HFFc6 (cell line): Measurements from ENCODE around the gene AACS. TPM values are rescaled to one million over a fixed set of nuclear protein-coding genes. Genes with fewer than 3 reads are reported as not detected.
A peak's percentile ranks its signal among the peaks of the same experiment; 100 is the strongest.

Experiments used
- DNase-seq: peaks from one replicate; pipeline ENCODE4 v3.0.0-alpha.2; 2018
- H3K27ac Mint-ChIP-seq: 2 replicates; pipeline ENCODE4 v1.8.0; 2020; ENCODE audit warnings: mild to moderate bottlenecking, mixed read lengths
- H3K27me3 Mint-ChIP-seq: 2 replicates; pipeline ENCODE4 v1.8.0; 2021; ENCODE audit warnings: mild to moderate bottlenecking, moderate library complexity, mixed read lengths; ENCODE audit not compliant: insufficient read depth
- H3K36me3 Mint-ChIP-seq: 2 replicates; pipeline ENCODE4 v1.8.0; 2021; ENCODE audit warnings: low read depth, mixed read lengths
- H3K4me1 Mint-ChIP-seq: 2 replicates; pipeline ENCODE4 v1.8.0; 2020; ENCODE audit warnings: low read depth, mixed read lengths
- H3K4me3 Mint-ChIP-seq: 2 replicates; pipeline ENCODE4 v1.8.0; 2020; ENCODE audit warnings: mild to moderate bottlenecking, moderate library complexity, mixed read lengths
- H3K9me3 Mint-ChIP-seq: 2 replicates; pipeline ENCODE4 v1.8.0; 2020; ENCODE audit warnings: mild to moderate bottlenecking, mixed read lengths
- CTCF ChIP-seq: fragments of 200-600 bp; sonication (generic); IDR thresholded peaks from 2 replicates; pipeline ENCODE4 v1.5.0; 2021; ENCODE audit warnings: antibody characterized with exemption, mild to moderate bottlenecking
- total RNA-seq, 6 experiments: library from RNA; stranded (reverse); fragmentation: NEBNext Ultra II Directional; extraction: Animal tissue kit (Norgen Biotek cat#: 25700); gene quantifications; 2 replicates in 1 of 6; 3 replicates in 5 of 6; pipeline ENCODE4 v1.2.3, GENCODE V29; 2021

AACS gene
- total RNA-seq, 6 experiments from 2014 or later = 21.6 to 29.5 (median 24.2) TPM

GRCh38 chr12:125187148-125187745 is 122.0 kb downstream of the AACS start:
- DNase-seq = no peak
- H3K27ac Mint-ChIP-seq = no peak overlapping the region
- H3K4me3 Mint-ChIP-seq = no peak overlapping the region
- peaks cover 14% of the 10 kb centered on the region for H3K4me1 Mint-ChIP-seq
- no peak for TF ChIP-seq CTCF
- H3K9me3 Mint-ChIP-seq = no peaks in the 10 kb centered on the region
- H3K36me3 Mint-ChIP-seq = no peaks in the 10 kb centered on the region
- peaks cover 31% of the 10 kb centered on the region for H3K27me3 Mint-ChIP-seq

- Mint-ChIP-seq H3K27me3 (peaks cover 38% of the 10 kb centered on the region), H3K4me1 (peaks cover 13% of the 10 kb centered on the region), H3K4me3 (peak overlapping the region; percentile 26; the same call in 1 of the 2 replicates), H3K36me3 (no peaks in the 10 kb centered on the region), H3K27ac (no peak overlapping the region), H3K9me3 (no peaks in the 10 kb centered on the region)
- no peak for TF ChIP-seq CTCF
- DNase-seq = no peak
Measured at GRCh38 chr12:125187780-125188741, 122.8 kb downstream of the AACS start.

GRCh38 chr12:125189015-125189414 is 123.8 kb downstream of the AACS start:
- no peak for DNase-seq
- no peak overlapping the region for H3K4me3 Mint-ChIP-seq
- no peaks in the 10 kb centered on the region for H3K9me3 Mint-ChIP-seq
- no peak overlapping the region for H3K27ac Mint-ChIP-seq
- H3K4me1 Mint-ChIP-seq = peaks cover 11% of the 10 kb centered on the region
- peaks cover 38% of the 10 kb centered on the region for H3K27me3 Mint-ChIP-seq
- TF ChIP-seq CTCF = no peak
- H3K36me3 Mint-ChIP-seq = no peaks in the 10 kb centered on the region

GRCh38 chr12:125189502-125189901 is 124.3 kb downstream of the AACS start:
- Mint-ChIP-seq H3K27ac (no peak overlapping the region), H3K4me3 (no peak overlapping the region), H3K9me3 (no peaks in the 10 kb centered on the region), H3K36me3 (no peaks in the 10 kb centered on the region), H3K4me1 (peaks cover 13% of the 10 kb centered on the region), H3K27me3 (peaks cover 38% of the 10 kb centered on the region)
- DNase-seq = no peak
- TF ChIP-seq CTCF = no peak

GRCh38 chr12:125191361-125192087 is 126.3 kb downstream of the AACS start:
- TF ChIP-seq CTCF = no peak
- Mint-ChIP-seq H3K36me3 (no peaks in the 10 kb centered on the region), H3K27ac (no peak overlapping the region), H3K4me1 (peaks cover 13% of the 10 kb centered on the region), H3K9me3 (no peaks in the 10 kb centered on the region), H3K27me3 (peaks cover 36% of the 10 kb centered on the region), H3K4me3 (no peak overlapping the region)
- DNase-seq = no peak
